GM18526 (cell line): ENCODE data around the gene GALR3.

Experiments used
- POLR2A ChIP-seq: IDR thresholded peaks from 3 replicates; pipeline ENCODE4 v1.6.1; 2011; ENCODE audit not compliant: insufficient read length; ENCODE audit errors: extremely low read depth

GALR3 gene, protein sequence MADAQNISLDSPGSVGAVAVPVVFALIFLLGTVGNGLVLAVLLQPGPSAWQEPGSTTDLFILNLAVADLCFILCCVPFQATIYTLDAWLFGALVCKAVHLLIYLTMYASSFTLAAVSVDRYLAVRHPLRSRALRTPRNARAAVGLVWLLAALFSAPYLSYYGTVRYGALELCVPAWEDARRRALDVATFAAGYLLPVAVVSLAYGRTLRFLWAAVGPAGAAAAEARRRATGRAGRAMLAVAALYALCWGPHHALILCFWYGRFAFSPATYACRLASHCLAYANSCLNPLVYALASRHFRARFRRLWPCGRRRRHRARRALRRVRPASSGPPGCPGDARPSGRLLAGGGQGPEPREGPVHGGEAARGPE

DNA sequence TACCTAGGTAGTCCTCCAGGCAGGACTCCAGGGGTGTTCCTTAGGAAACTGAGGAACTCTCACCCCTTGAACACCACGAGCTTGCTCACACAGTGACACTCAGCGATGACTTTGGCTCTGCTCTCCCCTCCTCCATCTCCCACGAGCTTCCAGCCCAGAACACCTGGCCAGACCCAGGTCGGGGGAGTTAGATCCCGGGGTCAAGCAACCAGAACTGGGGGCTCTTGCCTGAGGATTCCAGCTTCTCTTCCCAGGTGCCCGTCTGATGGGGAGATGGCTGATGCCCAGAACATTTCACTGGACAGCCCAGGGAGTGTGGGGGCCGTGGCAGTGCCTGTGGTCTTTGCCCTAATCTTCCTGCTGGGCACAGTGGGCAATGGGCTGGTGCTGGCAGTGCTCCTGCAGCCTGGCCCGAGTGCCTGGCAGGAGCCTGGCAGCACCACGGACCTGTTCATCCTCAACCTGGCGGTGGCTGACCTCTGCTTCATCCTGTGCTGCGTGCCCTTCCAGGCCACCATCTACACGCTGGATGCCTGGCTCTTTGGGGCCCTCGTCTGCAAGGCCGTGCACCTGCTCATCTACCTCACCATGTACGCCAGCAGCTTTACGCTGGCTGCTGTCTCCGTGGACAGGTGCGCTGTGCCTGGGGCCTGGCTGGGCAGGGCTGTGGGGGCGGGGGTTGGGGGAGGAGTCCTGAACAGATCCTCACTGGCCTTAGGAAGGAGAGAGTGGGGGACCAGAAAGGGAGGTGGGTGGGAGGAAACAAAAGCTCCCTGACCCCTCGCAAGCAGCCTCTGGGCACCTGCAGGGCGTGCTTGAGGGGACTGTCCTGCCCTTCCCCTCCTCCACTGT is at the start of gene GALR3:
TSS of gene GALR3 (plus strand) at position 249 of the 852 bp plus-strand sequence. CDS start at position 274, 25 bp downstream.
- TF ChIP-seq POLR2A: no peak

DNA sequence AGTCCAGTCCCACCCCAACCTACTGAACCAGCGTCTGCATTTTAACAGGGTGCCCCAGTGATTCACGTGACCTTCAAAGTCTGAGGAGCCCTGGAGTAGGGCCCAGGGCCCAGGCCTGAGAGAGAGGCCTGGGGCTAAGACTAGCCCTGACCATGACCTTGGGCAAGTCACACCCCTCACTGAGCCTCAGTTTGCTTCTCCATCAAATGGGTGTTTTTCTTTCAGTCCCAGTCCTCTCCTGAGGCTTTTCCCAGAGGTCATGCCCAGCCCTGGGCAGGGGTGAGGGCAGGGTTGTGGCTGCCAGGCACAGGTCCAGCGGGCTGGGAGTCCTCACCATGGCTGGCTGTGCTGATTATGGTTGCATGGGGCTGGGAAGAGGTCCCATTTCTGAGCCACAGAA is 48.5 kb upstream of the GALR3 start:
- TF ChIP-seq POLR2A: no peak

DNA sequence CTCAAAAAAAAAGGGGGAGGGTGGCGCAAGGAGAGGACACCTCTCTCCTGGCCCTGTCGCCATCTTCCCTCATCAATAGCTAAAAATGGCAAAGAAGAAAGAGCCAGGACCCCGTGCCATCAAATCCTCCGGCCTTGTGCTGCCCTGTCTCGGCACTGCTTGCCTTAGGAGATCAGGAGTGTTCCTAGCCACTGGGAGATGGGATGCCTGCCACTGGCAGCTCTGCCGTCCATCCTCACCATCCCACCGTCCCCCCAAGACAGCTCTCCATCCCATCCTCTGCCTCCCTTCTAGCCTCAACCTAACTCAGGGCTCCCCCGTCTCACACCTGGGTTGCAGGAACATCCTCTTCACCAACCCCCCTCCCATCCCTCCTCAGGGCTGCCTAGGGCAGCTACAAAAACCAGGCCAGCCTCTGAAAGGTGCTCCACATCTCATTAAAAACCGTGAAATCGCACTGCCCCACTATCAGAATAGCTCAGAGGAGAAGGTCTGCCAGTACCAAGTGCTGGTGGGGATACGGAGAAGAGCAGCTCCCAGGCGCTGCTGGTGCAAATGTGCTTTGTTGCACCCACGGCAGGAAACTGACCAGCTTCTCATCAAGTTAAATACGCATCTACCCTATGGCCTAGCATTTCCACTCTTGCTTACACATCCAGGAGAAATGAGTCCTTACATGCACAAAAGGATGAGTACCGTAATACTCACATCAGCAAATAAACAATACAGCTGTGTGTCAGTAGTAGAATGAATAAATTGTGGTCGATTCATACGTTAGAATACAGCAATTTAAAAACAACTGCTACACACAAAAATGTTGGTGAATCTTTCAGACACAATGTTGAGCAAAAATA is 47.2 kb upstream of the GALR3 start:
- TF ChIP-seq POLR2A: no peak

DNA sequence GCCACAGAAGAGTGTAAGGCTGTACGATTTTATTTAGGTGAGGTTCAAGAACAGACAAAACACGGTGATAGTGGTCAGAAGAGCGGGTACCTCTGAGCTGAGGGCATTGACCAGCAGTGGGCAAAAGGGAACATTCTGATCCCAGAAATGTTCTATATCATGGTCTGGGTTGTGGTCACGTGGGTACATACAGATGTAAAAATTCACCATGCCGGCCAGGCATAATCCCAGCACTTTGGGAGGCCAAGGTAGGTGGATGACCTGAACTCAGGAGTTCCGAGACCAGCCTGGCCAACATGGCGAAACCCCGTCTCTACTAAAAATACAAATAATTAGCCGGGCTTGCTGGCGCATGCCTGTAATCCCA is 46.6 kb upstream of the GALR3 start:
- no peak for TF ChIP-seq POLR2A

DNA sequence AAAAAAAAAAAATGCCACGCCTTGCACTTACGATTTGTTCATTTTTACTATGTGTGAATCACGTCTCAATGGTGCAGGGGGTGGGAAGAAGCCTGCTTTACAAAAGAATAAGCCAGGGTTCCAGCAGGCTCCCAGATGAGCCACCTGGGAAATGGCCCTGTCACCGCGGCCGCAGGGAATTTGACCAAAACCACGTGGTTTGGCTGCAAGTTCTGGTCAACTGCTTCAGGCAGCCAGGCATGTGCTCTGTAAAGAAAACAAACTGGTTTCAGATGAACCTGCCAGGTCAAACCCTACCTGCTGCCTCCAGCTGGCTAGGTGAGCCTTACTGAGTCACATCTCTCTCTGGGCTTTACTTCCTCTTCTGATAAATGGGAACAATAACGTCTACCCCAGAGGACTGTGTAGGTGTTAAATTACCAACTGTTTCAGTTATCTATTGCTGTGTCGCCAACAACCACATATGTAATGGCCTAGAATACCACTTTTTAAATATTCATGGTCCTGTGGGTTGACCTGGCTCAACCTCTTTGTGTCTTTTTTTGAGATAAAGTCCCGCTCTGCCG is 46.0 kb upstream of the GALR3 start:
- TF ChIP-seq POLR2A: no peak

DNA sequence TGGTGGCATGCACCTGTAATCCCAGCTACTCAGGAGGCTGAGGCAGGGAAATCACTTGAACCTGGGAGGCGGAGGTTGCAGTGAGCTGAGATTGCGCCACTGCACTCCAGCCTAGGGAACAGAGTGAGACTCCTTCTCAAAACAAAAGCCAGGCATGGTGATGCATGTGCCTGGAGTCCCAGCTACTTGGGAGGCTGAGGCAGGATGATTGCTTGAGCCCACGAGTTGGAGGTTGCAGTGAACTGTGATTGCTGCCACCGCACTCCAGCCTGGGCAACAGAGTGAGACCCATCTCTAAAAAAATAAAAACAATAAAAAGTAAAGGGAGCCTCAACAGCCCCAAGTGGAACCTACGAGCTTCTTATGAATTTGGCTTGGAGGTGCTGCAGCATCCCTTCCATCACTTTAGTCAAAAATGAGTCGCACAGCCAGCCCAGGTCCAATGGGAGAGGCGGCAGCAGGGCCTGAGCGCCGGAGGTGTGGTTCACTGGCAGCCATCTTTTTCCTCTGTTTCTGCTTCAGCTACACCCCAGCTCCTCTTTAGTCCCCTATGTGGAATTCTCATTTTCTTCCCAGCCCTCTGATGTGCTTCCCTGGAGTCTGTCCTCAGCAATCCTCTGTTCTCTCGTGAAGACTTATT is 44.7 kb upstream of the GALR3 start:
- no peak for TF ChIP-seq POLR2A

DNA sequence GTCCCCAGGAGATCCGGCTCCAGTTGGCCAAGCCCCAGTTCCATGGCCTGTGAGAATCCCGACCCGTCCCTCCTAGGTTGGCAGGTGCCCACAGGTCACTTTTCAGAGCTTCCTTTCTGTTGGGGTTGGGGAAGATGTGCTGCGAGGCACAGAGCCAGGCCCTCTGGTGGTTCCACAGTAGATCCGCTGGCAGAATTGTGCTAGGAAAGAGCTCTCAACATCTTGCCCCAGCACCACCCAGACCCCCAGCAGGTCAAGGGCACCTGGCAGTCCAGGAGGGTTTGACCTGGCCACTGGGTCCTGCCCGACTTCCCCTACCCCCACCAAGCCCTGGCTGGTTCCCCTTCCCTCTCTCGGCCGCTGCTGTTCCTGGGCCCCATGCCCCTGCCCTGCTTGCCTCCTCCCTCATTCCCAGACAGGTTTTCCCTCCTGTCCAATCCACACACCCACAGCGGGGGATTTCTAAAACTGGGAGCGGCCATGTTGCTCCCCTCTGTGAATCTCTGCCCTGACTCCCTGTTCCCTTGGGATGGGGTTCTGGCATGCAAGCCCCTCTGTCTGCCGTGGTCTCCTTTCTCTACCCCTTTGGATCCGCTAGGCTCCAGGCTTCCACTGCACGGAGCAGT is 41.6 kb upstream of the GALR3 start:
- no peak for TF ChIP-seq POLR2A

DNA sequence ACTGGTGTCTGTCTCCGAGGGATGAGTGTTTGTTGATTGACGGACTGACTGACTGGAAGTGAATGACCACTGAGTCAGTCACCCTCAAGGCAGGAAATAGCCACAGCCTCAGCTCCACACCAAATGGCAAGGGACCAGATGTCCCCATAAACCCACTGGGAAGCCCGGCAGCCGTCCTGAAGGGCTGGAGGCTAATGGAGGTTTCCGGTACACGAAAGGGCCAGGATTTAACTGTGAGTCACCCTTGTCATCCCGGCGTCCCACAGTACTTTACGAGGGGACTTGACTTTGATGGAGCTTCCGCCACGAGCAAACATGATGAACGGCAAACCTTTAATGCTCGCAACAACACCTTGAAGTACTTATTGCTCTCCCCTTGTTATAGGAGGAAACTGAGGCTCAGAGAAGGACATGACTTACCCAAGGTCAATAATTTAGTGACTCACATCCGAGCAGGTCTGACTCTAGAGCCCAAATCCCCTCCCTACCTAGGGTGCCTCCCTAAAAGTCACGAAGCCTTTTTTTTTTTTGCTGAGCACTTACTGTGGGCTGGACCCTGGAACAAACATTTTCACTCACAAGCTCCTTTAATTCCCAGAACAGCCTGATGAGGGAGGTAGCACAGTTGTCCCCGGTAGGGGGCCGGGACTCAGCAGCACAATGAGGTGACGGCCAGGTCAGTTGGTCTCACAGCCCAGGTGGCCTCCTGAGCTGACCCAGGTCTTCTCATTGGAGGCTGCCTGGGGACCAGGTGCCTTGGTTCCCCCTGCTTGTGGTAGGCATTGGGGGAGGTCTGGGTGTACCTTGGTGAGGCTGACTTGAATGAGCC is 40.6 kb upstream of the GALR3 start:
- no peak for TF ChIP-seq POLR2A

DNA sequence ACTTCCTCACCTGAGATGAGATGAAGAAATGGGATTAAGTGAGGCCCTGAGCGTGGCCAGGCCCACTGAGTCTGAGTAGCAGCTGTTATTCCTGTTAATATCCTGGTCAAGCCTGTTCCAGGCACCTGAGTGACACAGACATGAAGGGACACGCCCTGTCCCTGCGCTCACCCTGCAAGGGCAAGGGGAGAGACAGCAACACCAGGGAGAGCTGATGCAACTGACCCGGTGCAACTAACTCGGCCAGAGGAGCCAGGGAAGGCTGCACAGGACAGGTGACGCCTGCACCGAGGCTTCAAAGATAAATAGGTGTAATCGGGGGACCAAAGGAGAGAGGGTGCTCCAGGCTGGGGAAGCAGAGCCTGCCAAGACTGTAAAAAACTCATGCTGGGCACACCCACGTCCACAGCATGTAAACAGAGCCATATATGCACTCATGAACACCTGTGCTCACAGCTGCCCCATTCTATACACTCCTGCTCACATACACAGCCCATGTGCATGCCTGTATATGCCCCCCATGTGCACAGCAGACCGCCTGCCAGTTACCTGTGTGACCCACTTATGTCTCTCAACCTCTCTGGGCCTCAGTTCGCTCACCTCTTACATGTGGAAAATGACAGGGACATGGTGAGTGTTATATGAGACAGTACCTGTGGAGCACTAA is 38.2 kb upstream of the GALR3 start:
- no peak for TF ChIP-seq POLR2A

DNA sequence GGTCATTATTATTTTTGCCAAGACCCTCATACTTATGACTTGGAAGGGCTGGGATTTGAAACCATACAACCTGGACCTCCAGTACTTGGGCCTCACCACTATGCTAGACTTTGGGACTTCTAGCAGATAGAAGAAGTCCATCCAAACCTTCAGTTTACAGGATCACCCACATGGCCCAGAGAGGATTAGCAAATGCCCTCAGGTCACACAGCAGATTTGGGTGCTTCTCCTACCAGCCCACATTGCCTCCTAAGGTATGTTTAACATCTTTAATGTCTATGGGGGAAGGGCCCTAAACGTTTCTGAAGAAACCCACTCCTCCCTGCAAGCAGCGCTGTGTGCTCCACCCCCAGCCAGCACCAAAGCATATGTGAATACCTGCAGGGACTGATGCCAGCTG is 32.9 kb upstream of the GALR3 start:
- TF ChIP-seq POLR2A: no peak

DNA sequence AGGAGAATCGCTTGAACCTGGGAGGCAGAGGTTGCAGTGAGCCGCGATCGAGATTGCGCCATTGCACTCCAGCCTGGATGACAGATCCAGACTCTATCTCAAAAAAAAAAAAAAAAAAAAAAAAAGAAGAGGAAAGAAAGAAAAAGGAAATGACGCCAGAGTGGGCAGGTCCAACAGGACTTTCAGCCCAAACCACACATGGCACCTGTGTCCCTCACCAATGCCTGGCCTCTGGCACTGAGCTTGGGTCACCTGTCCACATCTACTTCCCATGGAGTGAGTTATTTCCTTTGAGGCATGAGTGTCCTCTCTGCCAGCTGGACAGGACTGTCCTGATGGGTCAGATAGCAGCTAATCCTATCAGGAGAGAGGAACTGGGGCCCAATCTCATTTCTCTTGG is 30.7 kb upstream of the GALR3 start:
- no peak for TF ChIP-seq POLR2A

DNA sequence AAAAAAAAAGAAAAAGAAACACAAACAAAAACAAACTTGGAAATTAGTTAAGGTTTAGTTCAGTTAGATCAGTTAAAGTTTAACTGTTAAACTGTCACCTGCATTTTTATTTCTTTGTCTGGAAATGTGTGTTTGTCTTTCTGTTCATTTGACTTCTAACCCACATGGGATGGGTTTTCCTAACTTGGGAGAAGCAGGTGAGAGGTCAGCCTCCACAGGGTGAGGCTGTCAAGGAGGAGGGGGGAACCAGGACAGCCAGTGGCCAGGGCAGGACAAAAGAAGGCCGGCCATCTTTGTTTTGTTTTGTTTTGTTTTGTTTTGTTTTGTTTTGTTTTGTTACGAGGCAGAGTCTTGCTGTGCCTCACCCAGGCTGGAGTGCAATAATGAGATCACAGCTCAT is 28.8 kb upstream of the GALR3 start:
- TF ChIP-seq POLR2A: no peak

DNA sequence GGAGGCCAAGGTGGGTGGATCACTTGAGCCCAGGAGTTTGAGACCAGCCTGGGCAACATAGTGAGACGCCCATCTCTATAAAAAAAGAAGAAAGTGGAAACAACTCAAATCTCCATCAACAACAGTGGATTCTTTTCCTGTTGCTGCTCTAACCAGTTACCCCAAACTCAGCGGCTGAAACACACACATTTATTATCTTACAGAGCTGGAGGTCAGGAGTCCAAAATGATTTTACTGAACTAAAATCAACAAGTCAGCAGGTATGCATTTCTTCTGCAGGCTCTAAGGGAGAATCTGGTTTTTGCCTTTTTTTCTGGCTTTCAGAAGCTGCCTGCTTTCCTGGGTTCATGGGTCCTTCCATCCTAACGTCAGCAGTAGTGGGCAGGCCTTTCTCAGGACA is 27.1 kb upstream of the GALR3 start:
- no peak for TF ChIP-seq POLR2A
